Measurements from ENCODE around the gene NUP153.
A peak's percentile ranks its signal among the peaks of the same experiment; 100 is the strongest.

Gene NUP153

GRCh38 chr6:17716221-17716620, 9.5 kb upstream of the NUP153 start:
- Histone ChIP-seq H3F3A (ENCODE audit: low read depth) (no peaks in the 10 kb centered on the region), H3K9ac (ENCODE audit: low read depth, low read length, poor library complexity, severe bottlenecking) (no peak overlapping the region), H3K4me3 (ENCODE audit: low read length, poor library complexity, severe bottlenecking) (no peak overlapping the region), H3K9me2 (replicated peaks; ENCODE audit: low read depth, low read length) (no peaks in the 10 kb centered on the region), H3K9me3 (ENCODE audit: insufficient read depth, low read depth, low read length) (no peaks in the 10 kb centered on the region), H2AFZ (ENCODE audit: low read length) (no peak overlapping the region), H3K27me3 (ENCODE audit: insufficient read depth, low read length, poor library complexity, severe bottlenecking) (no peaks in the 10 kb centered on the region), H3K4me1 (ENCODE audit: insufficient read depth, low read length, poor library complexity, severe bottlenecking) (peaks cover 14% of the 10 kb centered on the region), H3K36me3 (ENCODE audit: insufficient read depth, low read length) (no peaks in the 10 kb centered on the region), H3K79me2 (ENCODE audit: insufficient read depth, low read length) (no peaks in the 10 kb centered on the region), H3K4me2 (ENCODE audit: low read depth, low read length, poor library complexity, severe bottlenecking) (no peak overlapping the region), H4K20me1 (ENCODE audit: insufficient read depth, low read length, poor library complexity, severe bottlenecking) (no peaks in the 10 kb centered on the region)
- TF ChIP-seq EZH2phosphoT487 (IDR thresholded peaks at IDR 0.05; ENCODE audit: borderline replicate concordance), result no peak

GRCh38 chr6:17714879-17715851, 8.4 kb upstream of the NUP153 start:
- no peaks in the 10 kb centered on the region for H3K9me2 ChIP-seq (replicated peaks; ENCODE audit: low read depth, low read length)
- H3K9me3 ChIP-seq (ENCODE audit: insufficient read depth, low read depth, low read length), result no peaks in the 10 kb centered on the region
- H3K4me1 ChIP-seq (ENCODE audit: insufficient read depth, low read length, poor library complexity, severe bottlenecking), result peaks cover 14% of the 10 kb centered on the region
- H3K79me2 ChIP-seq (ENCODE audit: insufficient read depth, low read length), result no peaks in the 10 kb centered on the region
- no peaks in the 10 kb centered on the region for H3F3A ChIP-seq (ENCODE audit: low read depth)
- H2AFZ ChIP-seq (ENCODE audit: low read length), result peak overlapping the region; percentile 95
- H3K4me2 ChIP-seq (ENCODE audit: low read depth, low read length, poor library complexity, severe bottlenecking), result peak overlapping the region; percentile 67
- H4K20me1 ChIP-seq (ENCODE audit: insufficient read depth, low read length, poor library complexity, severe bottlenecking), result no peaks in the 10 kb centered on the region
- no peaks in the 10 kb centered on the region for H3K36me3 ChIP-seq (ENCODE audit: insufficient read depth, low read length)
- no peak for TF ChIP-seq EZH2phosphoT487 (IDR thresholded peaks at IDR 0.05; ENCODE audit: borderline replicate concordance)
- peak overlapping the region; percentile 52 for H3K9ac ChIP-seq (ENCODE audit: low read depth, low read length, poor library complexity, severe bottlenecking)
- peak overlapping the region; percentile 60 for H3K4me3 ChIP-seq (ENCODE audit: low read length, poor library complexity, severe bottlenecking)
- H3K27me3 ChIP-seq (ENCODE audit: insufficient read depth, low read length, poor library complexity, severe bottlenecking), result no peaks in the 10 kb centered on the region

DNA sequence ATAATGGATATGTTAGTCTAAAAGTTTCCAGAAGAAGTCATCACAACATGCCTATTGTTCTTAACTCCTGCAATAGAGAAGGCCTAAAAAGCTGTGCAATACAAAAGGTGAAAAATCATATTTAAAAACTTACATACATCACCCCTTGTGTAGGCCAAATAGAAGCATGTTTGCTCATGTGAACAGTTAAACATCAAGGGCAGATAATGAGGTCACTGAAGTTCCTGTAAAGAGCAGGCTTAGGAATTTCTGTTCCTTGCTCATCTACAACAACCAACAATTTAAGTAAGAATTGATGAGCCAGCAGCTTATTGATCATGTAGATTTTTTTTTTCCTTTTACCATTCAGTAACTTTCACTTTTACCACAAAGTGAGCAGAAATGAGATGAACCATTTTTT, 7.5 kb upstream of the NUP153 start:
- Histone ChIP-seq H3K4me1 (ENCODE audit: insufficient read depth, low read length, poor library complexity, severe bottlenecking) (peaks cover 14% of the 10 kb centered on the region), H3K4me2 (ENCODE audit: low read depth, low read length, poor library complexity, severe bottlenecking) (peak overlapping the region; percentile 67), H3K79me2 (ENCODE audit: insufficient read depth, low read length) (no peaks in the 10 kb centered on the region), H2AFZ (ENCODE audit: low read length) (peak overlapping the region; percentile 71; the same call in 1 of the 2 replicates), H3F3A (ENCODE audit: low read depth) (no peaks in the 10 kb centered on the region), H3K9ac (ENCODE audit: low read depth, low read length, poor library complexity, severe bottlenecking) (peak overlapping the region; percentile 52), H3K27me3 (ENCODE audit: insufficient read depth, low read length, poor library complexity, severe bottlenecking) (no peaks in the 10 kb centered on the region), H4K20me1 (ENCODE audit: insufficient read depth, low read length, poor library complexity, severe bottlenecking) (no peaks in the 10 kb centered on the region), H3K36me3 (ENCODE audit: insufficient read depth, low read length) (no peaks in the 10 kb centered on the region), H3K4me3 (ENCODE audit: low read length, poor library complexity, severe bottlenecking) (peak overlapping the region; percentile 60), H3K9me2 (replicated peaks; ENCODE audit: low read depth, low read length) (no peaks in the 10 kb centered on the region), H3K9me3 (ENCODE audit: insufficient read depth, low read depth, low read length) (no peaks in the 10 kb centered on the region)
- no peak for TF ChIP-seq CTCF (conservative IDR thresholded peaks at IDR 0.05; ENCODE audit: low read length)
- no peak for TF ChIP-seq EZH2phosphoT487 (IDR thresholded peaks at IDR 0.05; ENCODE audit: borderline replicate concordance)

- no peak overlapping the region for H3K4me3 ChIP-seq (ENCODE audit: low read length, poor library complexity, severe bottlenecking)
- no peaks in the 10 kb centered on the region for H3F3A ChIP-seq (ENCODE audit: low read depth)
- no peak overlapping the region for H3K4me2 ChIP-seq (ENCODE audit: low read depth, low read length, poor library complexity, severe bottlenecking)
- TF ChIP-seq CTCF (conservative IDR thresholded peaks at IDR 0.05; ENCODE audit: low read length), result no peak
- TF ChIP-seq EZH2phosphoT487 (IDR thresholded peaks at IDR 0.05; ENCODE audit: borderline replicate concordance), result no peak
- H3K27me3 ChIP-seq (ENCODE audit: insufficient read depth, low read length, poor library complexity, severe bottlenecking), result no peaks in the 10 kb centered on the region
- H3K36me3 ChIP-seq (ENCODE audit: insufficient read depth, low read length), result no peaks in the 10 kb centered on the region
- H4K20me1 ChIP-seq (ENCODE audit: insufficient read depth, low read length, poor library complexity, severe bottlenecking), result no peaks in the 10 kb centered on the region
- H3K9me2 ChIP-seq (replicated peaks; ENCODE audit: low read depth, low read length), result no peaks in the 10 kb centered on the region
- no peaks in the 10 kb centered on the region for H3K79me2 ChIP-seq (ENCODE audit: insufficient read depth, low read length)
- no peak overlapping the region for H3K9ac ChIP-seq (ENCODE audit: low read depth, low read length, poor library complexity, severe bottlenecking)
- H3K4me1 ChIP-seq (ENCODE audit: insufficient read depth, low read length, poor library complexity, severe bottlenecking), result peaks cover 15% of the 10 kb centered on the region
- H3K9me3 ChIP-seq (ENCODE audit: insufficient read depth, low read depth, low read length), result no peaks in the 10 kb centered on the region
- H2AFZ ChIP-seq (ENCODE audit: low read length), result no peak overlapping the region
These were observed 5.9 kb upstream of the NUP153 start for GRCh38 chr6:17712576-17712975.
